ENCODE measurements around the gene PHLDB1.
"Not testable (repeated sequence)": the region's sequence is repeated elsewhere in the genome, so short reads cannot be mapped to it uniquely, and the experiment has no call there.

The PHLDB1 gene

DNA sequence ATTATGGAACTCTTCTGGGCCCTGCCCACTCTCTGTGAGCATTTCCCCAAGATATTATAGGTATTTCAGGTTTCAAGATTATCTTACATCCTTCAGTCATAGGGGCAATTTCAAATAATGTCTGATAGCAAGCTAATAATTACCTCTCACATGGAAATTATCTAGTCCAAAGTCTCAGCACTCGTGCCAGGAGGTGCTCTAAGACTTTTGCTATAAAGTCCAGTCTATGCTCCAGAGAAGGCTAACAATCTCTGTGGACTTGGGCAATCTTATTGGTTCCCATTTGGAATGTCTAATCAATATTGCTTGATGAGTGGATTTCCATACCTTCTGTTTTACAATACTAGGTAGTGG, 66.6 kb downstream of the PHLDB1 start:
- peaks cover 25% of the 10 kb centered on the region; the same call in 1 of the 2 replicates for H3K27me3 ChIP-seq (ENCODE audit: insufficient read depth, low read length)
- H3K4me3 ChIP-seq (ENCODE audit: low read depth, low read length): no peak overlapping the region
- H3K79me2 ChIP-seq (ENCODE audit: control insufficient read depth, insufficient read depth, low read length, unreplicated experiment): no peaks in the 10 kb centered on the region
- H2AFZ ChIP-seq (ENCODE audit: low read length, unreplicated experiment): no peak overlapping the region
- no peaks in the 10 kb centered on the region for H3K36me3 ChIP-seq (ENCODE audit: insufficient read depth, low read length)
- H3K4me1 ChIP-seq (ENCODE audit: control insufficient read depth, insufficient read depth, low read length, unreplicated experiment): no peaks in the 10 kb centered on the region
- no peak overlapping the region for H3K27ac ChIP-seq (ENCODE audit: low read depth, low read length)

DNA sequence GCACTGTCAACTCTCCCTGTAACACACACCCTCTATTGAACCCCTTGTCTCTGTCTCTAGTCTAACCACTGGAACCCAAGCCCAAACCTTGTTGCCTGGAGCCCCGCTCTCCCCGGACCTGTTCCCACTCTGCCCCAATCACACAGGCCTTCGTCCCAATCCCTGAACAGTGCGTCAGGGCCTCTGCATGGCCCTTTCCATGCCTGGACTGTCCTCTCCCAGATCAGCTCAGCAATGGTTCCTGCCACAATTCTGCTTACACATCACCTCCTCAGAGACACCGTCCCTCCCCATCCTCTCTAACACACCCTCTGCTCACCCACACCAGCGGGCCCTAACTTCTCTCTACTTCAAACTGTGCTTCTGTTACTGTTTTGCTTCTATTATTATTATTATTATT, 70.6 kb downstream of the PHLDB1 start:
- H2AFZ ChIP-seq (ENCODE audit: low read length, unreplicated experiment): no peak overlapping the region
- H3K4me3 ChIP-seq (ENCODE audit: low read depth, low read length): no peak overlapping the region
- H3K79me2 ChIP-seq (ENCODE audit: control insufficient read depth, insufficient read depth, low read length, unreplicated experiment): no peaks in the 10 kb centered on the region
- H3K36me3 ChIP-seq (ENCODE audit: insufficient read depth, low read length): no peaks in the 10 kb centered on the region
- H3K4me1 ChIP-seq (ENCODE audit: control insufficient read depth, insufficient read depth, low read length, unreplicated experiment): no peaks in the 10 kb centered on the region
- H3K27ac ChIP-seq (ENCODE audit: low read depth, low read length): no peak overlapping the region
- H3K27me3 ChIP-seq (ENCODE audit: insufficient read depth, low read length): peaks cover 11% of the 10 kb centered on the region; the same call in 1 of the 2 replicates

GRCh38 chr11:118678908-118679307, 71.5 kb downstream of the PHLDB1 start:
- peaks cover 11% of the 10 kb centered on the region; the same call in 1 of the 2 replicates for H3K27me3 ChIP-seq (ENCODE audit: insufficient read depth, low read length)
- H3K4me1 ChIP-seq (ENCODE audit: control insufficient read depth, insufficient read depth, low read length, unreplicated experiment); H2AFZ ChIP-seq (ENCODE audit: low read length, unreplicated experiment); H3K4me3 ChIP-seq (ENCODE audit: low read depth, low read length); H3K79me2 ChIP-seq (ENCODE audit: control insufficient read depth, insufficient read depth, low read length, unreplicated experiment); H3K36me3 ChIP-seq (ENCODE audit: insufficient read depth, low read length); H3K27ac ChIP-seq (ENCODE audit: low read depth, low read length): not testable (repeated sequence)

DNA sequence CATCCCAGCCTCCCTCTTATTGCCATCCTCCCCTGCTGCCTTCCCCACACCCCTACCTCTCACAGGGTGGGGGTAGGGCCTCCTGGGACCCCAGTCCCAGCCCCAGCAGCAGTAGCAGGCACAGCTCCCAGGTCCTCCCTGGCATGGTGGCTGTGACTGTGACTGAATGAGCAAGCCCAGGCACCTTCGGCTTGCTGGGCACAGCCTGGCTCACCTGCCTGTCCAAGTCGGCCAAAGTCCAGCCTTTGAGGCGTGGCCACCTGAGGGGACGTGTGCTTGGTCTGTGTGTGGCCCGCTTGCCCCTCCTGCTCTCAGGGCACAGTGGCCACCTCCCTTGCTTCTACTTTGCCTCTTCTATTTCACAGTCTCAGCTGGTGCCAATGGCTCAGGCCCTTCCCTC, 72.1 kb downstream of the PHLDB1 start, which contains the start of gene TREH:
TREH (minus strand) TSS at position 168 of the 400 bp plus-strand sequence; CDS start at position 145, 23 bp downstream.
- no peaks in the 10 kb centered on the region for H3K36me3 ChIP-seq (ENCODE audit: insufficient read depth, low read length)
- no peaks in the 10 kb centered on the region for H3K79me2 ChIP-seq (ENCODE audit: control insufficient read depth, insufficient read depth, low read length, unreplicated experiment)
- no peak within 1 kb of the TSS for H2AFZ ChIP-seq (ENCODE audit: low read length, unreplicated experiment)
- peaks cover 6% of the 10 kb centered on the region; the same call in 1 of the 2 replicates for H3K27me3 ChIP-seq (ENCODE audit: insufficient read depth, low read length)
- H3K4me1 ChIP-seq (ENCODE audit: control insufficient read depth, insufficient read depth, low read length, unreplicated experiment): no peaks in the 10 kb centered on the region
- no peak within 1 kb of the TSS for H3K4me3 ChIP-seq (ENCODE audit: low read depth, low read length)
- H3K27ac ChIP-seq (ENCODE audit: low read depth, low read length): no peak within 1 kb of the TSS

DNA sequence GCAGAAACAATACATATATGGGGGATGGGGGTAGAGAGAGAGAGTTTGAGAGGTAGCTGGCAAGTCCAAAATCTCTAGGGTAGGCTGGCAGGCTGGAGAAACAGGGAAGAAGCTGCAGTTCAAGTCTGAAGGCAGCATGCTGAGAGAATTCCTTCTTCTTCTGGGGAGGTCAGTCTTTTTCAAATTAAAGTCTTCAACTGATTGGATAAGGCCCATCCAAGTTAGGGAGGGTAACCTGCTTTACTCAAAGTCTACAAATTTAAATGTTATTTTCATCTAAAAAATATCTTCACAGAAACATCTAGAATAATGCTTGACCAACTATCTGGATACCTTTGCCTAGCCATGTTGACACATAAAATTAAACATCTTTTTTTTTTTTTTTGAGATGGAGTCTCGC, 75.0 kb downstream of the PHLDB1 start:
- Histone ChIP-seq H2AFZ (ENCODE audit: low read length, unreplicated experiment) (no peak overlapping the region), H3K4me3 (ENCODE audit: low read depth, low read length) (no peak overlapping the region), H3K27ac (ENCODE audit: low read depth, low read length) (no peak overlapping the region), H3K4me1 (ENCODE audit: control insufficient read depth, insufficient read depth, low read length, unreplicated experiment) (no peaks in the 10 kb centered on the region), H3K36me3 (ENCODE audit: insufficient read depth, low read length) (no peaks in the 10 kb centered on the region), H3K79me2 (ENCODE audit: control insufficient read depth, insufficient read depth, low read length, unreplicated experiment) (no peaks in the 10 kb centered on the region), H3K27me3 (ENCODE audit: insufficient read depth, low read length) (peaks cover 6% of the 10 kb centered on the region; the same call in 1 of the 2 replicates)

DNA sequence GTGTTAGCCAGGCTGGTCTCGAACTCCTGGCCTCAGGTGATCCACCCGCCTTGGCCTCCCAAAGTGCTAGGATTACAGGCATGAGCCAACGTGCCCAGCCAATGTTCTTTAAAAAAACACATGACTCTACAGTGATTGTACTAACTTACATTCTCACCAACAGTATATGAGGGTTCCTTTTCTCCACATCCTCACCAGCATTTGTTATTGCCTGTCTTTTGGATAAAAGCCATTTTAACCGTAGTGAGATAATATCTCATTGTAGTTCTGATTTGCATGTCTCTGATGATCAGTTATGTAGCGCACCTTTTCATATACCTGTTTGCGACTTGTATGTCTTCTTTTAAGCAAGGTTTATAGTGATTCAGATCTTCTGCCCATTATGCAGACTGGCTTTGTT, 75.5 kb downstream of the PHLDB1 start:
- not testable (repeated sequence) for H2AFZ ChIP-seq (ENCODE audit: low read length, unreplicated experiment); H3K36me3 ChIP-seq (ENCODE audit: insufficient read depth, low read length); H3K4me1 ChIP-seq (ENCODE audit: control insufficient read depth, insufficient read depth, low read length, unreplicated experiment); H3K4me3 ChIP-seq (ENCODE audit: low read depth, low read length); H3K79me2 ChIP-seq (ENCODE audit: control insufficient read depth, insufficient read depth, low read length, unreplicated experiment); H3K27me3 ChIP-seq (ENCODE audit: insufficient read depth, low read length); H3K27ac ChIP-seq (ENCODE audit: low read depth, low read length)

DNA sequence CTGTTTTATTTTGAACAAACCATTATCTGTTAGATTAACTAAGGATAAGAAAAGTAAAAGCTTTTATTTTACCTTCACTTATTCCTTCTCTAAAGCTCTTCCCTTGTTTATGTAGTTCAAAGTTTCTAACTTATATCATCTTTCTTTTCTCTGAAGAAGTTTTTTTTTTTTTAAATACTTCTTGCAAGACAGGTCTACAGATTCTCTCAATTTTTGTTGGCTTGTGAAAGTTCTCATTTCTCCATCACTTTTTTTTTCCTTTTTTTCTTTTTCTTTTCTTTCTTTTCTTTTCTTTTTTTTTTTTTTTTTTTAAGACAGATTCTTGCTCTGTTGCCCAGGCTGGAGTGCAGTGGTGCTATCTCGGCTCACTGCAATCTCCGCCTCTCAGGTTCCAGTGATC, 76.8 kb downstream of the PHLDB1 start:
- no peak overlapping the region for H3K27ac ChIP-seq (ENCODE audit: low read depth, low read length)
- peaks cover 6% of the 10 kb centered on the region; the same call in 1 of the 2 replicates for H3K27me3 ChIP-seq (ENCODE audit: insufficient read depth, low read length)
- no peaks in the 10 kb centered on the region for H3K4me1 ChIP-seq (ENCODE audit: control insufficient read depth, insufficient read depth, low read length, unreplicated experiment)
- H3K4me3 ChIP-seq (ENCODE audit: low read depth, low read length): no peak overlapping the region
- H3K79me2 ChIP-seq (ENCODE audit: control insufficient read depth, insufficient read depth, low read length, unreplicated experiment): no peaks in the 10 kb centered on the region
- H2AFZ ChIP-seq (ENCODE audit: low read length, unreplicated experiment): no peak overlapping the region
- no peaks in the 10 kb centered on the region for H3K36me3 ChIP-seq (ENCODE audit: insufficient read depth, low read length)

DNA sequence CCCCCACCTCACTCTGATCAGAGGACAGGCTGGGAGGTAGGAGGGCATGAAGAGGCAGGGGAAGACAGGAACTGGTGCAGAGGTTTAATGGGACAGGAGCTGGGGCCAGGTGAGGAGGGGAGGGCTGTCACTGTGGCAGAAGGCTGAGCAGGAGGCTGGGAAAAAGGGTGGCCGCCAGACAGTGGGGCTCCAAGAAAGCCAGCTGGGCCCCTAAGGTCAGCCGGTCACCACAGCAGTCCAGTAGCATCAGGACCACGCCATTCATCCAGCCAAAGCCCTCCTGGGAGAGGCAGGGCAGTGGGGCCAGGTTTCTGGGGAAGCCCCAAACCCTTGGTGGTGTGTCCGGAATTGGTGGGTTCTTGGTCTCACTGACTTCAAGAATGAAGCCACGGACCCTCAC, 80.5 kb downstream of the PHLDB1 start:
- H3K27me3 ChIP-seq (ENCODE audit: insufficient read depth, low read length): peaks cover 3% of the 10 kb centered on the region; the same call in 1 of the 2 replicates
- no peak overlapping the region for H2AFZ ChIP-seq (ENCODE audit: low read length, unreplicated experiment)
- H3K36me3 ChIP-seq (ENCODE audit: insufficient read depth, low read length): no peaks in the 10 kb centered on the region
- no peak overlapping the region for H3K27ac ChIP-seq (ENCODE audit: low read depth, low read length)
- no peaks in the 10 kb centered on the region for H3K79me2 ChIP-seq (ENCODE audit: control insufficient read depth, insufficient read depth, low read length, unreplicated experiment)
- H3K4me1 ChIP-seq (ENCODE audit: control insufficient read depth, insufficient read depth, low read length, unreplicated experiment): peaks cover 8% of the 10 kb centered on the region
- H3K4me3 ChIP-seq (ENCODE audit: low read depth, low read length): no peak overlapping the region

GRCh38 chr11:118688339-118688738, 80.9 kb downstream of the PHLDB1 start:
- not testable (repeated sequence) for H3K4me3 ChIP-seq (ENCODE audit: low read depth, low read length); H2AFZ ChIP-seq (ENCODE audit: low read length, unreplicated experiment); H3K36me3 ChIP-seq (ENCODE audit: insufficient read depth, low read length); H3K27ac ChIP-seq (ENCODE audit: low read depth, low read length); H3K79me2 ChIP-seq (ENCODE audit: control insufficient read depth, insufficient read depth, low read length, unreplicated experiment); H3K4me1 ChIP-seq (ENCODE audit: control insufficient read depth, insufficient read depth, low read length, unreplicated experiment); H3K27me3 ChIP-seq (ENCODE audit: insufficient read depth, low read length)

- Histone ChIP-seq H3K4me3 (ENCODE audit: low read depth, low read length) (no peak overlapping the region), H3K27ac (ENCODE audit: low read depth, low read length) (no peak overlapping the region), H3K27me3 (ENCODE audit: insufficient read depth, low read length) (peaks cover 3% of the 10 kb centered on the region; the same call in 1 of the 2 replicates)
Measured at GRCh38 chr11:118688851-118689502, 81.6 kb downstream of the PHLDB1 start.

GRCh38 chr11:118689503-118689851, 82.1 kb downstream of the PHLDB1 start:
- Histone ChIP-seq H3K79me2 (ENCODE audit: control insufficient read depth, insufficient read depth, low read length, unreplicated experiment) (no peaks in the 10 kb centered on the region), H3K27ac (ENCODE audit: low read depth, low read length) (no peak overlapping the region), H3K36me3 (ENCODE audit: insufficient read depth, low read length) (no peaks in the 10 kb centered on the region), H3K4me1 (ENCODE audit: control insufficient read depth, insufficient read depth, low read length, unreplicated experiment) (peaks cover 8% of the 10 kb centered on the region), H3K4me3 (ENCODE audit: low read depth, low read length) (no peak overlapping the region), H2AFZ (ENCODE audit: low read length, unreplicated experiment) (no peak overlapping the region), H3K27me3 (ENCODE audit: insufficient read depth, low read length) (peaks cover 3% of the 10 kb centered on the region; the same call in 1 of the 2 replicates)

More at GRCh38 chr11:118688851-118689502, 81.6 kb downstream of the PHLDB1 start:
- Histone ChIP-seq H2AFZ (ENCODE audit: low read length, unreplicated experiment) (no peak overlapping the region), H3K36me3 (ENCODE audit: insufficient read depth, low read length) (no peaks in the 10 kb centered on the region), H3K4me1 (ENCODE audit: control insufficient read depth, insufficient read depth, low read length, unreplicated experiment) (peaks cover 8% of the 10 kb centered on the region), H3K79me2 (ENCODE audit: control insufficient read depth, insufficient read depth, low read length, unreplicated experiment) (no peaks in the 10 kb centered on the region)
